ENCODE data around the gene ZNF827.

ZNF827 gene

GRCh38 chr4:145734576-145735346 lies 203.9 kb downstream of the ZNF827 start:
- intact Hi-C loops (cut with DNase I), result loop anchor here (5.0 to 10.0 kb wide), 4 partner anchors 120 to 443 kb away; partner anchors contain the start of genes LSM6, MMAA and ZNF827
- peak in 1 of 10 donors; percentile 18 for DNase-seq

DNA sequence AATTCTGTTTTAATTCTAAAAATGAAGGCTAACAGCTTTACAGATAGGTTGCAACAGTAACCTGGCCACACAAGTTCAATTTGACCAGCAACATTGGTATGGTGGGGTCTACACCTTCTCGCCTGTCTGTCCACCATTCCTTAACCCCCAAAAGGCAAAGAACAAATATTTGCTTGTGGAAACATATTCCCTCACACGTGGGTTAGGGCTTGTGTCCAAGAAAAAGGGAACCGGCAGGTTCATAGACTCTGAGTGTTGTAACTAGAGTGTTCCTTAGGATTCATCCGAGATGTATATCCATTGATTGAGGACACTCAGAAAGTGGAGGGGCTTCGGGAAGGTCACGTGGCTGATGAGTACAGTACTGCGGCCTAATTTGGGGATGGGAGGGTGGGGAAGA lies 204.6 kb downstream of the ZNF827 start:
- intact Hi-C loops (cut with DNase I), result loop anchor here (5.0 to 10.0 kb wide), 4 partner anchors 119 to 443 kb away; partner anchors contain the start of genes LSM6, MMAA and ZNF827
- no peak for DNase-seq

GRCh38 chr4:145732895-145733880 lies 205.4 kb downstream of the ZNF827 start:
- DNase-seq, result peak; percentile 81 to 99 (median 92)
- intact Hi-C loops (cut with DNase I), result loop anchor here (5.0 to 10.0 kb wide), 4 partner anchors 118 to 444 kb away; partner anchors contain the start of genes LSM6, MMAA and ZNF827

DNA sequence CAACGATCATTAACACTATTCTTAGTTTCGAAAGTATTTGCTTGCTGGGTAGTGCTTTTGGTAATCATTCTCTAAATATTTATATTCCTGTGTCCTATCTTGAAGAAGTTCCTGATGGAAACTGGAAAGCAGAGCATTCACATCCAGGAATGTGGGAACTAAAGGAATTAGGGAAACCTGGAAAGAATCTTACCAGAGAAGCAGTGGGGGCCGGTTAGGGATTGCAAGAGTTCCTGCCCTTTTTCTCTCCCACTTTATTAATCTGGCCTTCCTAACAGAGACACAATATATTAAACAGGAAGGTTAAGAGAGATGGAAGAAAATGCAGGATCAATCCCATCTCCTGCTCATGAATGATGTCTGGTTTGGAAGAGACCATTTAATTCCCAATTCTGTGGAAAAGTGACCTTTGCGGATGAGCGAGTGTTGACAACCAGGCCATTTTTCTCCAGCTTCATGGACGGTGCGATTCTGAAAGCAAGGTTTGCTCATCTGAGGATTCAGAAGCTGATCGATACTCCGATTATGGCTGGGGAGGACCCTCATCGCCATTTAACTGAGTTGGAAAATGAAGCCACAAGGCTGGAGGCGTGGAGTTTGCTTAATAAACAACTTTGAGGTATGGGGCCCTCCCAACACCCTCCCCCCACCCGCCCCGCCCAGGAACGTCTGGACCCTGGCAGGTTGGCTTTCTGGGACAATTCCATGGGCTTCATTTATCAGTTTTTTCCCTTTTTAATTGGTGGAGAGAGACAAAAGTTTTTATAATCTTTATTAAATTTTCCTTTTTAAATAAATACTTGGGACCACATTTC lies 206.4 kb downstream of the ZNF827 start:
- DNase-seq, result no peak

GRCh38 chr4:145731028-145731427 lies 207.6 kb downstream of the ZNF827 start:
- intact Hi-C loops (cut with DNase I), result loop anchor here (5.0 to 10.0 kb wide), 4 partner anchors 116 to 446 kb away; partner anchors contain the start of genes LSM6, MMAA and ZNF827
- DNase-seq, result no peak

More for the DNA sequence above, 206.4 kb downstream of the ZNF827 start:
- intact Hi-C loops (cut with DNase I), result loop anchor here (5.0 to 10.0 kb wide), 4 partner anchors 117 to 445 kb away; partner anchors contain the start of genes LSM6, MMAA and ZNF827

DNA sequence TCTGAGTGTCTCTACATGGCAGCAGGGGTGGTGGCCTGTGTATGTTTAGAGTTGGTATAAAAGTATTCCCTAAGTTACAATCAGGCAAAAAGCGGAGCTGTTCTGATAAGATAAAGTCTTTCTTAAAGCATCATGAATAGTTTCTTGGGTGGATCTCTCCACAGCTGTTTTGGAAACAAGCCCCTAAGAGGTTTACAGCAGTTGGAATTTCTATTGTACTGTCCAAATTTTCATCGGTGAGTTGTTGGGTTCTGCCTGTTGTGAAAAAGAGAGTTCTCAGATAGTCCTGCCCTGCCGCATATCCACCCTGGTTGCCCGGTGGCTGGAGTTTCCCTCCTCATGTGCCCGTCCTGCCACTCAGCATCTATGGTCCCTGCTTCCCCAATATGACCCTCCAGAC lies 208.6 kb downstream of the ZNF827 start:
- intact Hi-C loops (cut with DNase I), result loop anchor here (5.0 to 10.0 kb wide), 4 partner anchors 115 to 447 kb away; partner anchors contain the start of genes LSM6, MMAA and ZNF827
- DNase-seq, result no peak

- intact Hi-C loops (cut with DNase I), result no loop called here
- no peak for DNase-seq
These were observed 215.3 kb downstream of the ZNF827 start for GRCh38 chr4:145723336-145723735.

- intact Hi-C loops (cut with DNase I), result no loop called here
- no peak for DNase-seq
These were observed 216.1 kb downstream of the ZNF827 start for GRCh38 chr4:145722561-145722960.

DNA sequence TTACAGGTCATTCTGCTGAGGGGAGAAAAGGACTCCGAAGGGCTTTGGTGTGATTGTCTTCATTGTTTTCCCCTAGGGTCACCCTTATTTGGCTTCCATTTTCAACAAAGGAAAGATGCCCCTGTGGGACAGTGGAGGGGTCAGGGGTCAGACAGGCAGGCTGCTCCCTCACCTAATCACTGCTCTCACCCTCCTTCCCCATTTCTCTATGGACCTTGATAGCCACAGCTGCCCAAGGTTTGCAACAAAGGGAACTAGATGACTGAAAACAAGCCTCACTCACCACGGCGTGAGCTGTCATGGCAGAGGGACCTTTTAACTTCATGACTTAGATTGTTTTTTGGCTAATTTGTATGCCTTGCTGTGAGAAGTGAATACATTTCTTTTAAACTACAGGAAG lies 218.0 kb downstream of the ZNF827 start:
- intact Hi-C loops (cut with DNase I), result no loop called here
- no peak for DNase-seq

DNA sequence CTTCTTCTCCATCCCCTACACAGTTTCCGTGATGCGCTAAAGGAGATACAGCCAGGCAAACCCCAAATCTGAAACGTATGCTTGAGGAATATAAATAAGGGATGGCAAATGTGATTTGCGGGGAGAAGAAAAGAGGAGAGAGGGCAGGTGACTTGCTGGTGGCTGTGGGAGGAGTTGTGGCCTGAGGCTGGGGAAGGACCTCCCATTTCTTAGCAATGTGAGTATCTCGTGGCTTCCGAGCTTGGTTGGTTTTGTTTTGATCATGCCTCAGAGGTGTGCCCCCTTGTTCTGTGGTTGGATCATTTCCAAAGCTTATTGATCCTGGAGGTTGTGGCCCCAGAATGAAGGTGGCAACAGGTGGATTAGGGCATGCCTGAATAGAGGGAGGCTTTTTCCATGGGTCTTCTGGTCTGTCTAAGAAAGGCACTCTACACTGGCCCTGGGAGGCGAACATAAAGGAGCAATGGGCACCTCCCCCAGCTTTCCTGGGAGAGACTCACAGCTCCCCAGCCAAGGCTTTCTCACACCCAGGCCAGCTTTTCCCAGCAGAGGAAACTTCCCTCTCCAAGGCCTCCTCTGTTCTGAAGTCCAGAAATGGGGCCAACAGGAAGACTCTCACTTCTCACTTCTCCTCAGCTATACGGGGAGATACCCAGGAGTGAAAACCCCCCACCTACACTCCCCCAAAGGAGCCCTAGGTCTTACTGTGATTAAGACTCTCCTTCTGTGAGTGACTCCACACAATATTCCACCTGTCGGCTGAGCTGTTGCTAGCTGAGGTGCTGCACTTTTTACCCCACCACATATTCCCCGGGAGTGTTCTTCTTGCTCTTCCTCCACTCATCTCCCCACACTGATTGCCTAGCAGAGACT lies 218.6 kb downstream of the ZNF827 start:
- intact Hi-C loops (cut with DNase I), result no loop called here
- no peak for DNase-seq

DNA sequence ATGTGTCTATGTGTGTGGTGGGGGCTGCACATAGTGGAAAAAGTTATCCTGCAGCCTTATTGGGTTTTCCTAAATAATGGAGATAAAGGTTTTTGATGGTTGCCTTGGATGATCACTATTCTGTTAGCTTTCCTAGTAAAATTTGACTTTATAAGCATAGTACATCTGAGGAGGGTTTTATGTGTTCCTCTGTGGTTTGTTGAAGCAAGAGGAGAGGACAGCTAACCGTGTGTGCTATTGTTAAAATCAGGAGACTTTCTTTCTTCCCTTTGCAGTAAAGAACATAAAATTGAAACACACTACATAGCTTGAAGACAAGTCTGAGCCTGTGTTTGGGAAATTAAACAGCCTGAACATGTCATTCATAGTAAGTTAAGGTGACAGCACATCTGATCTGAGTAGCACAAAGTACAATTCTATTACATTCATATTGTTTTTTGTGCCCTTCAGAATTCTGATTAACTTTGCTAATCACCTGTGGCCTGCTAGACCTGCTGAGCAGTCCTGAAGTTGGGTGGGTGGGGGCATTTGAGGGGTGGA lies 221.9 kb downstream of the ZNF827 start:
- intact Hi-C loops (cut with DNase I), result no loop called here
- no peak for DNase-seq

DNA sequence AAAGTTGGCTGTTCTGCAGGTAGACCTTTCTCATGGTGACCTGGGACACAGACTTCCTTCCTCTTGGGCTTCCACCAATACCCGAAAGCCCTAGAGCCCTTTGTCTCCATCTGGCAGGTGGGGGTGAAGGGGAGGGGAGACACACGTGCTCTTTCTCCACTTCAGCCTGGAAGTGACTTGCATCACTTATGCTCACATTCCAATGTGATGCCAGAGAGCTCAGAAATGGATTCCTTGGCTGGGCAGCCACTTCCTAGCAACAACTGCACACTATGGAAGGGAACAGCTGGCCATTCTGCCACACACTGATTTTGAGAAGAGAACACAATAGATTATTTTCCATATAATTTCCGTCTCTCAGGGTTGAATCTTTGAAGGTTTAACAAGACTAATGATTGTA lies 222.4 kb downstream of the ZNF827 start:
- intact Hi-C loops (cut with DNase I), result no loop called here
- DNase-seq, result no peak

GRCh38 chr4:145709843-145710242 lies 228.8 kb downstream of the ZNF827 start:
- intact Hi-C loops (cut with DNase I), result no loop called here
- no peak for DNase-seq

- DNase-seq, result no peak
- intact Hi-C loops (cut with DNase I), result no loop called here
These were observed 229.3 kb downstream of the ZNF827 start for GRCh38 chr4:145709336-145709735.
